SKM-1 (cell line): Measurements from ENCODE around the gene NECTIN1.

ENCODE experiments used
- DNase-seq: peaks from one replicate; lab custom pipeline; 2025; ENCODE audit not compliant: unreplicated experiment; lab: John Stamatoyannopoulos, UW

NECTIN1 gene, protein sequence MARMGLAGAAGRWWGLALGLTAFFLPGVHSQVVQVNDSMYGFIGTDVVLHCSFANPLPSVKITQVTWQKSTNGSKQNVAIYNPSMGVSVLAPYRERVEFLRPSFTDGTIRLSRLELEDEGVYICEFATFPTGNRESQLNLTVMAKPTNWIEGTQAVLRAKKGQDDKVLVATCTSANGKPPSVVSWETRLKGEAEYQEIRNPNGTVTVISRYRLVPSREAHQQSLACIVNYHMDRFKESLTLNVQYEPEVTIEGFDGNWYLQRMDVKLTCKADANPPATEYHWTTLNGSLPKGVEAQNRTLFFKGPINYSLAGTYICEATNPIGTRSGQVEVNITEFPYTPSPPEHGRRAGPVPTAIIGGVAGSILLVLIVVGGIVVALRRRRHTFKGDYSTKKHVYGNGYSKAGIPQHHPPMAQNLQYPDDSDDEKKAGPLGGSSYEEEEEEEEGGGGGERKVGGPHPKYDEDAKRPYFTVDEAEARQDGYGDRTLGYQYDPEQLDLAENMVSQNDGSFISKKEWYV

DNA sequence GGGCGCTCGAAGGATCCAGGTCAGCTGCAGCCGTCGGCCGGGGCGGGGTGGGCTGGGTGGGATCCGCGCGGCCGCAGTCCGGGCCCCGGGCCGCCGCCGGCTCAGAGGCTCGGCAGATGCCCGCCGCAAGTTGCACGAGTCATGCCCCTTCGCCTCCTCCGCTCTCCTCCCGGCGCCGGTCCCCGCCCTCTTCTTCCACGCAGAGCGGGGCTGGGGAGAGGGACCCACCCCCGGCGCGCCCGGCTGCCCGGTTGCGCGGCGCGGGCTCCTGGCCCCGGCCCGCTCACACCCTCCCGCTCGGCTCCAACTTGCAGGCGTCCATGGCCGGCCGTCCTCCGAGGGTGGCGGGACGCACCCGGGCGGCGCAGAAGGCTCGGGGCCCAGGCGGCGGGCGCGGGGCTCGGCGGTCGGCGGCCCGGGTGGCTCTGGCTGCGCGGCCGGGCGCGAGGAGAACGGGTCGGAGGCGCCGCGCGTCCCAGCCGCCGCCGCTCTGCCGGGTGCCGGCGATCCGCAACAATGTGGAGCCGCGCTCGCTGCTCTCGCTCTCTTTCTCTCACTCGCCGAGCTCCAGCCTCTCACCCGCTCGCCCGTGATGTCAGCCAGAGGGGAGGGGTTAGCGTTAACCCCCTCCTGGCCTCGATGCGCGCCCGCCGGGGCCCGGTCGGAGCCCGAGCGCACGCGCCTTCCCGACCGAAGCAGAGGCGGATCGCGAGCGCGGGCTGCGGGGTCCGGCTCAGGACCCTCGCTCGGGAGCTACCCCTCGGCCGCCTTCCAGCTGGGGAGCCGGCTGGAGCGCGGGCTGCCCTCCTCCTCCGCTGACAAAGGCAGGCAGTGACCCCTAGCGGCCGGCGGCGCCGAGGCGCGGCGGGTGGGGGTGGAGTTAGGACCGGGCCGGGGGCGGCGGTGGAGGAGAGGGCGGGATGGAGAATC lies at the start of gene NECTIN1:
Gene NECTIN1 (minus strand): TSS at position 550 of the 930 bp plus-strand sequence. CDS start 647 bp downstream, outside the sequence.
- DNase-seq: peak; percentile 57

DNA sequence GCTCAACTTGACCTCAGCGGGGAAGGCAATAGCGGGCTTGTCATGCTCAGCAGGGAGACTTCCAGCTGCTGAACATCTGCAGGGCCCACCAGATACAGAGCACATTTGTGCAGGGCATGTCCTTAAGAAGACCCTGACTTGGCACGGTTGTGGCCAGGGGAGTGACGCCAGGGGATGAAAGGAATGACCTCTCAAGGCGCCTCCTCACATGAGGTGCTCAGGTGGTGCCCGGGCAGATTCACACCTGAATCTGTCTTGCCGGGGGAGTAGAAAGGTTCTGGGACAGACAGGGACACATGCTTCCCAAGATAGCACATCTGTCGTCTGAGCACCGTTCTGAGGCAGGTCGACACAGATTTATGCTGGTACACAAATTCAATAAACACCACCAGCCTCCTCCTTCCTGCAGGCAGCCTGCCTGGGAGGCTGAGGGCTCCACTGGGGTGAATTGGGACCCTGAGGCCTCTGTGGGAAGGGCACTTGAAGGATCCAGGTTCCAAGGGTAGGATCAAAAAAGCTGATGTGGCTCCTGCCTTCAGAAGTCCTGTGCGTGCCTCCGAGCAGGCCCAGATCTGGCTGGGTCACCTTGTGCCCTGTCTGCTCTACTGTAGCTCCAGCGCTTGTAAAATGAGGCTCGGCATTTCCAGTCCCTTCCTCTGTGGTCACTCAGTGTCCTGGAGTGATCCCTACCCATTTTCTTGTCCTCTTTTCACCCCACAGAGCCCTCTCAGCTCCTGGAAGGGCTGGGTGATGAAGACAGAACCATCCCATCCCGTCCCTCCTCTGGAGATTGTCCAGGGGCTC lies 49.6 kb upstream of the NECTIN1 start:
- no peak for DNase-seq

DNA sequence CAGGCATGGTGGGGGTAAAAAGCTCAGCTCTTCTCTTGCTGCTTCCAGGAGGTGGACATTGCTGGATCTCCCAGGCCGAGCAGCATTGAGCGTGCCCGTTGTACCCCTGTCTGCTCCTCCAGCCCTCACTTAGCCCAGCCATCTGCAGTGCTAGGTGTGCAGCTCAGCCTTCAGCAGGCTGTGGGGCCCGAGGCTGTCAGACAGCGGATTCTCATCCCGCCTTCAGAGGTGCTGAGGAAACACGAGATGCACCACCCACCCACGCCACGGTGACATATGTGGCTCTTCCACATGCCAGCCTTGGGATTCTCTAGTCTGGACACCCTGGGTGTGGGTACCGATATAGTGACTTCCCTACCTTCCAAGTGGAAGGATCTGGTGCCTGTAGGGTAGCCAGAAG lies 48.9 kb upstream of the NECTIN1 start:
- DNase-seq: no peak

DNA sequence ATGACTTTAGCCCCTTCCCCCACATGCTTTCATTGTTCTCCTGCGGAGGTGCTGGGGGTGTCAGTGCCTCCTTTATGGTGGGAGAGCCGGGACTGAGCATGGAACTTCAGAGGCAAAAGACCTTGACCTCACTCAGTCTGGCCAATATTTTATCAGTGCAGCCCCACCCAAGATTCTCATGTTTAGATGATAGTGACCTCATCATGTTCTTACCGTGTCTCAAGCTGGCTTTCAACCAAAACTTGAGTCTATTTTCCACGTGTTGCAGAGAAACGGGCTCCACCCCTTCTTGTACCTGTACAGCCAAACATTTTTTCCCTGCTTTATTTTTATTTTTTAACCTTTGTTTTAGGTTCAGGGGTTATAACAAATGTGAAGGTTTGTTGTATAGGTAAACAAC lies 47.7 kb upstream of the NECTIN1 start:
- no peak for DNase-seq

DNA sequence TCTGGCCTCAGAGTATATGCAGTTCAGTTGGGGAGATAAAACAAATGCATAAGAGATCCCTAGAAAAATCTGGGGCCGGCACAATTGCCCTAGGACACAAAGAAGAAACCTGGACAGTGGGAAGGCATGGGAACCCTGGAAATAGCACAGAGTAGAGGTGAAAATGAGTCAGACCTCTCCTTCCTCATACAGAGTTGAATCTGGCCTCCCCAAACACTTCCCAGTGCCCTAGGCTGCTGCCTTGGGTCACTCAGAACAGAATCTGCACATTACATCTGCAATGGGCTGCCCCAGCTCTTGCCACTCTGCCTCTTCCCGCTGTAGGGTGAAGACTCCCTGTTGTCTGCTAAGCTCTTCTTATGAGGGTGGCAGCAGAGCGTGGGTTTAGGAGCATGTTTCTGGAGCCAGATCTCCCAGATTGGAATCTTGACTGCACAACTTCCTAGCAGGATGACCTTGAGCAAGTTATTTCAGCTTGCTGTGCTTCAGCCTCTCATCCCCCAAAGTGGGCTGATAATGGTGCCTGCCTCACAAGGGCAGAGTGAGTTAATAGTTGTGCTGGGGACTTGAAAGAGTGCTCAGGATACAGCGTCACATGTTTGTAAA lies 47.1 kb upstream of the NECTIN1 start:
- no peak for DNase-seq

DNA sequence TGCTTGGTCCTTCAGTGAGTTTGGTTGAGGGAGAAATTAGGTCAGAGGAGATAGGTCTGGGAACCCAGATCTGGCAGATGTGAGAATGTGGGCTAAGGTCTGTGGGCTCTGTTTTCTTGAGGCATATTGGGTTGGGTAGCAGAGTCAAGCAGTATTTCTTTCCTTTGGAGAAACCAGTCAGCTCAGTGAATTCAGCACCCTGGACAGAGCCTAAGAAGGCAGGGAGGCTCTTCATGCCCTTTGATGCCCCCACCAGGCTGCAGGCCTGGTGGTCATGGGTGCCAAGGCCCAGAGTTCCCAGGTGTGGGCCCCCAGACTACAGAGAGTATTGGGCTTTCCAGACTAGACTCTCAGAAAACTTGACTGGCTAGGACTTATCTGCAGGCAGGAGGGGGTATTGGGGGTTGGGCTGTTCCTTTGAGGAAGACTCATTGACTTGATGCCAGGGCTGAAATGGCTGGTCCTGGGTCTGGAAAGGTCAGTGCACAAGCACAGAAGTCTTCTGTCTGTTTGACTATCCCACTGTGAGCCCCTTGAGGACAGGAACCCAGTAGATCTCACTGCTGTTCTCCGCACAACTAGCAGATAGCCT lies 45.3 kb upstream of the NECTIN1 start:
- DNase-seq: no peak

DNA sequence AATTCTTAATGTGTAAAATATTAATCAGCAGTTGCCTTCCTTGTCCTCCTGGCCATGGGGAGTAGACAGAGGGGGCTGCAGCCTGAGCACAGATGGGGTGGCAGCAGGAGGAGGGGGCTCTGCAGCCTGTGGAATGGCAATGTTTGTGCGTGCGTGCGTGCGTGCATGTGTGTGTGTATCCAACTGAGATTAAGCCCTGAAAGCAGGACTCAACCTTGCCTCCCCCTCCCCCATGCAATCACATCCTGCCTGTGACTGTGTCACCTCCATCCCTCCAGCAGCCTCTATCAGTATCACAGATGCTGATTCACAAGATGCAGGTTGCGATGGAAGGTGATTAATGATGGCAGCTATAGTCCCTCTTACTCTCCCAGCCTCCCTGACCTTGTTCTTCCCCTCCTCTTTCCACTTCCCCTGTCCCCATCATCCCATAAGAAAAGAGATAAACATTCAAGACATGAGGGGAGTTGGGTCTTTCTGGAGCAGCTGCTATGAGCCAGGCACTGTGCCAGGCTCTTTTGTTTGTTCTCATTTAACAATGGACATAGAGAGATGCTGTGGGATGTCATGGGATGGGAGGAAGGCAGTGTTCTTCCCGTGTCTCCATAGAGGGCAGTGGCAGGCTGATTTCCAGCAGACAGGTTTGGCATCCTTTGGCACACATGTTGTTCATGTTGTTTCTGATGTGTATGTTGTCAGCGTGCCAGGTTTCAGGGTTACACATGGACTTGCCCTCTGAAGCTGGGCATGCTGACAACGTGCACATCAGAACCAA lies 43.8 kb upstream of the NECTIN1 start:
- DNase-seq: no peak

DNA sequence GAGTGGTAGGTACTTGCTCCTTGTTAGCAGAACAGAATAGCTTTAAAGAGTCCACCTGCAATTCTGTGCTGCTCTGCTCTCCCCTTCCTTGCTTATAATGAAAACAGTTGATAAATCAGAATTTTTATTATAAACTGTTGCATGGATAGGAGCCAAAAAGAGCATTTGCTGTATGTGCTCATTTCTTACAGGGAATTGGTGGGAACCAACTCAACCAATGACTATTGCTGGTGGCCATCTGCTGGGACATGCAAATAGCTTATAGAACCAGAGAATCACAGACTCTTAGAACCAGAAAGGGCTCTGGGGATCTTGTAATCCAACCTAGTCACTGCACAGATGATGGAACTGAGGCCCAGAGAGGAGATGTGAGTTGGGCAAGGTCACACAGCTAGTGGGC lies 43.1 kb upstream of the NECTIN1 start:
- no peak for DNase-seq

DNA sequence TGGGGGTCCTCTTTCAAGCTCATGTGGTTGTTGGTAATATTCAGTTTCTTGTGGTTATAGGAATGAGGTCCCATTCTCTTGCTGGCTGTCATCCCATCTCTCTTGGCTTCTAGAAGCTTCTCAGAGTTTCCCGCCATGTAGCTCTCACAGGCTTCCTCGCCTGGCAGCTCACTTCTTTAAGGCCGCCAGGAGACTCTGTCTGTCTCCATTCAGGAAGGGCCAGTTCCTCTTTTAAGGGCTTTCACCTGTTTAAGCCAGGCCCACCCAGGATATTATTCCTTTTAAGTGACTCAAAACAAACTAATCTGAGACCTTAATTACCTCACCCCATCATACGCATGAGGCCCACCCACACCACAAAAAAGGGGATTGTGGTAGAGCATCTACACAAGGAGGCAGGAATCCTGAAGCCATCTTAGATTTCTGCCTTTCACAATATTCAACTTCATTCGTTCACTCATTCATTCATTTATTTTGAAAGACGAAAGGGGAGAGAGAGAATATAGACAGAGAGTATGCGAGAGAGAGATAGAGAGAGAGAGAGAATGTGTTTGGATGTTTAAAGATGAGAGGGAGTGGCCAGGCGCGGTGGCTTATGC lies 42.3 kb upstream of the NECTIN1 start:
- no peak for DNase-seq

DNA sequence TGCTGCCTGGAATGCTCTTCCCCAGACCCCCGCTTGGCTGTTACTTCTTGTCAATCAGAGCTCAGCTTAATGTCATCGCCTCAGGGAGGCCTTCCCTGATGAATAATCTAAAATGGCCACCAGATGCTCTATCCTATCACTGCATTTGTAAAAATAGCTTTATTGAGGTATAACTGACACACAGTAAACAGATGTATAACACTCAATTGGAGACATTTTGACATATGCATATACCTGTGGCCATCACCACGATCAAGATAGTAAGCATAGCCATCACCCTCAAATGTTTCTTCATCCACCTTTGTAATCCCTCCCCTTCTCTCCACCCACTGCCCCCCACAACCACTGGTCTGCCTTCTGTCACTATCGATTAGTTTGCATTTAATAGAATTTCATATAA lies 36.6 kb upstream of the NECTIN1 start:
- DNase-seq: no peak

DNA sequence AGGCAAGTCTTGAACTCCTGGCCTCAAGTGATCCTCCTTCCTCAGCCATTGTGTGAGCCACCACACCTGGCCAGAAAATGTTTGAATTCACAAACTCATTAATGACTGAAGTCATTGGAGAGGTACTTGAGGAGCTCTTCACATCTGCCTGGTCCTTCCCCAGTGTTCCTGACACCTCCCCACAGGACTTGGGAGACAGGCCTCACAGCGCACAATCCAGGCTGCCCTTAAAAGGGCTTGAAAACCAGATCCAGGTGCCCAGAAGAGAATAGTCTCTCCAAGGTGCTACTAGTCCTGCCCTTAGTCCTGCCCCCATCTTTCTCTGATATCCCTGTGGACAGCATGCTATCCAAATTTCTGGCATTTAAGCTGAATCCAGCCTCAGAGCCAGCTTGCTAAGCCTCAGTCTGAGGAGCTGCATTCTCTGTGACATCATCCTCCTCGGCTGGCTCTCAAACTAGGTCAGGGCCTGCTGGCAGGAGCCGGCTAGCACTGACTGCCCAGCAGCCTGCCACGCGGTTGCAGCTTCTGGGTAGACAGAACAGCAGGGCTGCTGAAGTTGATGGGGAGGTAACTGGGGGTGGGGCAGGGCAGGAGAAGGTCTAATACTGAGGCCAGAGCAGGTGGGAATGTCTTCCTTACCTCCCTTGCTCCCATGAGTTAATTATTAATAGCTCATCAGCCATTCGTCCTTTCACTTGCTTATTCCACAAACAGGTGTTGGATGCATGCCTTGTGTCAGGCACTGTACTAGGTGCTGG lies 35.3 kb upstream of the NECTIN1 start:
- DNase-seq: no peak

DNA sequence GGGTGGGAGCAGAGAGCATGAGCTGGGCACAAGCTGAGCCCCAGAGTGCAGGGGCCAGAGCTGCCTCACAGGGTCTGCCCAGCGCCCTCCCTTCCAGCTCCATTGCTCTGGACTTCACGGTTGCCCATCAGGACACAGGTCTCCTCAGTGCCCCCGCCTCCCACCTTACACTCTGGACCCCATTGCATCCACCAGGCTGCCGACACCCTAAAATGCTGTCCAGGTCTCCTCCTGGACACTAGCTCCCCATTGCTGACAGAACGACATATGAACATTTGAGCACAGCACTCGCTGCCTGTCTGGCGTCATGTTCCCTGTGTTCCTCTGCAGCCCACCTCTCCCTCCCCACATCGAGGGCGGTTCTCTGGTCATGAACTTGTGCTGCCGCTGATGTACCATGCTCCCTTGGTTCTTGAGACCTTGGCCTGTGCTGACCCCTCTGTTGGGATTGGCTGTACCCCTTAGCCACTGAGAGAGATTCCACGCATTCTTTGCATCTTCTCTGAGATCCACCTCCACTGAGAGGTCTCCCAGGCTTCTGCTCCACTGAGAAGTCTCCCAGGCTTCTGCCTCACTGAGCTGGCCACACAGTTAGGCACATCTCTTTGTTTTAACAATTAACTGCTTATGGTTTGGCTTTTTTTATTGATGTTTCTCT lies 34.2 kb upstream of the NECTIN1 start:
- no peak for DNase-seq

DNA sequence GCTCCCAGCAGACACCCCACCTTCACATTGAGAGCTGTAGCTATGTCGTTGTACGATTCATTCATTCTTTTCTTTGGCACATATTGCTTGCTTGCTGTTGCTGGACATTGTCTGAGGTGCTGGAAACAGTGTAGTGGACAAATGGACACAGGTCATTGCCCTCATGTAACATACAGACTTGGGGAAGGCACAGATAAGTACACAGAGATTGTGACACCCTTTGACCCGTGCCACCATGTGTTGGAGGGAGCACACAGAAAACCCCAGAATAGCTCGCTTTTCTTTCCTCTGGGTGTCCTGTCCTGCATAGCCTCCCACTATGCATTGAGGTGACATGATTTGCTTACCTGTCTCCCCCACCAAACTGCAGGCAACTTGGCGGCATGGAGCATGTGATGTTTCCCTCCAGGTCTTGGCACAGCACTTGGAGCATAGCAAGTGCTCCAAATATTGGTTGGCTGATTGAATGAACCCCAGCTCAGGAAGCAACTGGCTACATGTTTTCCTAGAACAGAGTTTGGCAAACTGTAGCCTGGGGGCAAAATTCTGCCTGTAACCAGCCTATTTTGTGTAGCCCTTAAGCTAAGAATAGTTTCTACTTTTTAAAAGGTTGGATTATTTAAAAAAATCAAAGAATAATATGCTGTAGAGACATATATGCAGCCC lies 30.9 kb upstream of the NECTIN1 start:
- DNase-seq: no peak

DNA sequence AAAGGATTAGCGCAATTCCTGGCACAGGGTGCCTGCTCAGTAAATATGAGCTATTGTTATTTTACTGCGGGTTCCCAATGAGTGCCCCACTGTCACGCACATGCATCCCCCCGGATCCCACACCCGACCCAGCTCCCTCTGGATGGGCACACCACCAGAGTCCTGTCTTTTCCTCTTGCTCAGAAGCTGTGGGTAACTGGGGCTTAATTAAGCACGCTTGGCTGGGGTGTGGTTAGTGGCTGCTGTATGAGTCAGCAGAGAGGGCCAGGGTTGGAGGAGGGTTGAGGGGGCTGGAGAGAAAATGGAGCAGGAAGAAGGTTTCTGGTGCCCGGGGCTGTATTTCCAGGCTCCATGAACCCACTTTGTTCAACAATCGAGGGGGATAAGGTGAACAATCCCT lies 30.3 kb upstream of the NECTIN1 start:
- DNase-seq: peak; percentile 6

DNA sequence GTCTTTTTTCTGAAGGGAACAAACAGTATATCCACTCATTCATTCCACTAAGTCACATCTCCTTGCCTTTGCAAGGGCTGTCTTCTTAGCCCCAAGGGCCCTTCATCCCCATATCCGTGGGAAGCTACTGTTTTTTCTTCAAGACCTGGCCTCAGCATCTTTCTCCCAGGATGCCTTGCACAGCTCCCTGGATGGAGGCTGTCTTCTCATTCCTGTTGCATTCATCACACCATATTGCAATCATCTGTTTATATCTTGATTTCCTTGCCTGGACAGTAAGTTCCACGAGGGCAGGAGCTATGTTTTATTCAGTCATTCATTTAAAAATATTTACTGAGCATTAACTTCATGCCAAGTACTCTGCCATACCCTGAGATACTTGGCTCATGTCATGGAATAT lies 29.3 kb upstream of the NECTIN1 start:
- DNase-seq: no peak

DNA sequence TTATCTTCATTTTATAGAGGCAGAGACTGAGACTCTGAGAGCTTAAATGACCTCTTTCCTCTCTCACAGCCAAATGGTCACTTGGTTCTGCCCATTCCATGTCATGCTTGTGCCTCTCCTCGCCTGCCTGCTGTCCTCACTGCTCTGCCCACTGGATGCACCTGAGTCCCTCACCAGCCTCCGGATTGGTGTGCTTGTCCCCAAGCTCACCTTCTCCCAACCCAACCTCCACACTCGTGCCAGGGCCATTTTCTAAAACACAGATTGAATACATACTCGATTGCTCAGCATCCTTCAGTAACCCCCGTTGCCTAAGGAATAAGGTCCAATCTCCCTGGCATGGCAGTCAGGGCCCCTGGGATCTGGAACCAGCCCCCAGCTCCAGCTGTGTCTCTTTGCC lies 28.4 kb upstream of the NECTIN1 start:
- DNase-seq: no peak

DNA sequence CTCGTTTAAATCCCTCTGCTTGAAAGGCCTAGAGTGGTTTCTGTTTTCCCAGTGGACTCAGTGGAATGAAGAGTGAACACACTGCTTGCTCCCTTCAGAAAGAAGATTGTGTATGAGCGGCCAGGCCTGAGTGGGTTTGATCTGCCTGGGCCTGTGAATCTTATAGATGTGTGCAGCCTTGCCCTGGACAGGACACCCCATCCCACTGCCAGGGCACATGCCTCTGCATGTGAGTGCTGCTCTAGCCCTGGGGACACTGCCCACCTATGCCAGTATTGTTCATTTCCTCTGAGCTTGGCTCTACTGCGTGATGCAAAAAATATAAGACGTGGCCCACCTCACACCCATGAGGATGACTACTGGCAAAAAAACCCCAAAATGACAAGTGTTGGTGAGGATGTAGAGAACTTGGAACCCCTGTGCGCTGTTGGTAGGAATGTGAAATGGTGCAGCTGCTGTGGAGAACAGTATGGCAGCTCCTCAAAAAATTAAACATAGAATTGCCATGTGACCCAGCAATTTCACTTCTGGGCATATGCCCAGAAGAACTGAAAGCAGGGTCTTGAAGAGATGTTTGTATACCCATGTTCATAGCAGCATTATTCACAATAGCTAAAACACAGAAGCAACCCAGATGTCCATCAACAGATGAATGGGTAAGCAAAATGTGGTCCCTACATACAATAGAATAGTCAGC lies 27.3 kb upstream of the NECTIN1 start:
- no peak for DNase-seq
